ENCODE results near the gene ZPBP2.

- TF ChIP-seq NFYB (CRISPR knock-in tag; conservative IDR thresholded peaks at IDR 0.05; ENCODE audit: low read depth) = no peak
- TF ChIP-seq, protein P1, sequence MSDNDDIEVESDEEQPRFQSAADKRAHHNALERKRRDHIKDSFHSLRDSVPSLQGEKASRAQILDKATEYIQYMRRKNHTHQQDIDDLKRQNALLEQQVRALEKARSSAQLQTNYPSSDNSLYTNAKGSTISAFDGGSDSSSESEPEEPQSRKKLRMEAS (CRISPR knock-in tag; IDR thresholded peaks at IDR 0.05) = no peak
- TF ChIP-seq, protein P2, sequence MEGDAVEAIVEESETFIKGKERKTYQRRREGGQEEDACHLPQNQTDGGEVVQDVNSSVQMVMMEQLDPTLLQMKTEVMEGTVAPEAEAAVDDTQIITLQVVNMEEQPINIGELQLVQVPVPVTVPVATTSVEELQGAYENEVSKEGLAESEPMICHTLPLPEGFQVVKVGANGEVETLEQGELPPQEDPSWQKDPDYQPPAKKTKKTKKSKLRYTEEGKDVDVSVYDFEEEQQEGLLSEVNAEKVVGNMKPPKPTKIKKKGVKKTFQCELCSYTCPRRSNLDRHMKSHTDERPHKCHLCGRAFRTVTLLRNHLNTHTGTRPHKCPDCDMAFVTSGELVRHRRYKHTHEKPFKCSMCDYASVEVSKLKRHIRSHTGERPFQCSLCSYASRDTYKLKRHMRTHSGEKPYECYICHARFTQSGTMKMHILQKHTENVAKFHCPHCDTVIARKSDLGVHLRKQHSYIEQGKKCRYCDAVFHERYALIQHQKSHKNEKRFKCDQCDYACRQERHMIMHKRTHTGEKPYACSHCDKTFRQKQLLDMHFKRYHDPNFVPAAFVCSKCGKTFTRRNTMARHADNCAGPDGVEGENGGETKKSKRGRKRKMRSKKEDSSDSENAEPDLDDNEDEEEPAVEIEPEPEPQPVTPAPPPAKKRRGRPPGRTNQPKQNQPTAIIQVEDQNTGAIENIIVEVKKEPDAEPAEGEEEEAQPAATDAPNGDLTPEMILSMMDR (IDR thresholded peaks at IDR 0.05) = no peak
These were observed 22.8 kb upstream of the ZPBP2 start for GRCh38 chr17:39845052-39845846.
